ENCODE results near the gene CDC42BPG.
"Not testable (repeated sequence)": the region's sequence is repeated elsewhere in the genome, so short reads cannot be mapped to it uniquely, and the experiment has no call there.

Gene CDC42BPG

DNA sequence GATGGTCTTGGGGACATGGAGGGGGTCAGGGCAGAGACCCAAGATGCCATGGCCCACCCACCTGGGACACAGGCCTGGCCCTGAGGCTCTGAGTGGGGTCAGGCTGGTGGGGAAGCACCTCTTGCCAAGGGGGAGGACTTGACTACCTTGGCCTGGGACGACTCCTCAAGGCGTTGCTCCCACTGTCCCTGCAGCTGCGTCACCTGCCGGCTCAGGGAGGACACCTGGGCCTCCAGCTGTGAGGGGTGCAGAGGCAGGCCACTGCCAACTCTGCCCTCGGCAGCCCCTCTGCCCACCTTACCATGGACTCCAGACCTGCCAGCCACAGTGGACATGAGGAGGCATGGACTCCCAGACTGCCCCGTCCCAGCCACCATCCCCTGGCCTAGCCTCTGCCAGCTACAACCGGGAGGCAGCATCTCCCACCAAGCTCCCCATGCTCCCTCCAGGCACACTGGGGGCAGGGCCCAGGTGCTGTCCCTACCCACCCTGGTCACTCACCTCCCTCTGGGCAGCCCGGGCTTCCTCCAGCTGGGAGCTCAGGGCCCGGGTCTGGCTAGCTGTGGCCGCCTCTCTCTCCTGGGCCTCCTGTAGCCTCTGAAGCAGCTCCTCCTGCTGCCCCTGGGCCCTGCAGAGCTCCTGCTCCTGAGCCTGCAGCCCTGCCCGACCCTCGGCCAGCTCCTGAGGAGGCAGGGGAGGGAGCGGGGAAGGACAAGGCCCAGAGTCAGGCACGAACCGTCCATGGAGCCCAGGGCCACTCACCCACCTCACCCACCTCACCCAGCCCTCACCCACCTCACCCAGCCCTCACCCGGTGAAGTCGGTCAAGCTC is 8.6 kb downstream of the CDC42BPG start:
- DNase-seq (ENCODE audit: low spot score), result no peak

GRCh38 chr11:64834723-64835615 is 9.5 kb downstream of the CDC42BPG start:
- DNase-seq (ENCODE audit: low spot score), result peak; percentile 43

GRCh38 chr11:64834031-64834722 is 10.3 kb downstream of the CDC42BPG start:
- DNase-seq (ENCODE audit: low spot score), result no peak

- DNase-seq (ENCODE audit: low spot score), result no peak
These were observed 10.9 kb downstream of the CDC42BPG start for GRCh38 chr11:64833509-64833908.

DNA sequence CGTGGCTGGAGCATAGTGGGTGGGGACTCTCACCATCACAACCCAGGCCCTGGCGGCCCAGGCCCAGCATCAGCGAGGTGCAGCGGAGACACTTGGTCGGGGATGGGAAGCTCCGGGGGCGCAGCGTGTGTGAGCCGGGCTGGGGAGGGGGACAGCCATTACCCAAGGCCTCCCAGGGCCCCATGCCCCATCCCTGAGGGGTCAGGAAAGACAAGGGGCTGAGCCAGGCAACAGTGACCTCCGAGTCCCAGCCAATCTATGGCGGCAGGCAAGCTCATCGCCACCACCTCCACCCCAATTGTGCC is 11.3 kb downstream of the CDC42BPG start:
- DNase-seq (ENCODE audit: low spot score), result no peak

DNA sequence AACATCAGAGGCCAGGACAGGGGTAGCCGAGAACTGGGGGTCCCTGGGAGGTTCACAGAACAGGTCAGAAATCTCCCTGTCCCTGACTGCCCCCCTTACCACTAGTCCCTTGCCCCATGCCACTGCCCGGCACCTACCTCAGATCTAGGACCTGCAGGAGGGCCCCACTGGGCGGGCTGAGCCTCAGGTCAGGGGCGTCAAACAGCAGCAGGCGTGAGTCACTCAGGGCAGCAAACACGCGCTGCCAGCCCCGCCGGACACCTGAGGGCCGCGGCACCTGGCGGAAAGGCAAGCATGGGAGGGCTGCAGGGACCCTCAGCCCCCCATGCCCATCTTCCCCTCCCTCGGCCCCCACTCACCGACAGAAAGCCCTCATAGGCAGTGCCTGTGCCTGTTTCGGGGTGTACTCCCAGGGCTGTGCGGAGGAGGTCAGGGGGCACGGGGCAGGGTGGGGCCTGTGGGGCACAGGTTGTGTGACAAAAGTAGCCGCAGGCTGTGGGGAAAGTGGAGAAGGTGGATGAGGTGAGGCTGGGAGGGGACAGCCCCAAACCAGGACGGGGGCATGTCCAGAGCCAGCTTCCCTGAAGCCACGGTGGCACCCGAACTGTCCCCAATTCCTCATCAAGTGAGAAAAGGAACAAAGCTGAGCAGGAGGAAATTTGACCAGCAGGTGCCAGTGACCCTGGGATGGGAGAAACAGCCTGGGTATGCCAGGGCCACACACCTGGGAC is 11.8 kb downstream of the CDC42BPG start:
- DNase-seq (ENCODE audit: low spot score), result no peak

DNA sequence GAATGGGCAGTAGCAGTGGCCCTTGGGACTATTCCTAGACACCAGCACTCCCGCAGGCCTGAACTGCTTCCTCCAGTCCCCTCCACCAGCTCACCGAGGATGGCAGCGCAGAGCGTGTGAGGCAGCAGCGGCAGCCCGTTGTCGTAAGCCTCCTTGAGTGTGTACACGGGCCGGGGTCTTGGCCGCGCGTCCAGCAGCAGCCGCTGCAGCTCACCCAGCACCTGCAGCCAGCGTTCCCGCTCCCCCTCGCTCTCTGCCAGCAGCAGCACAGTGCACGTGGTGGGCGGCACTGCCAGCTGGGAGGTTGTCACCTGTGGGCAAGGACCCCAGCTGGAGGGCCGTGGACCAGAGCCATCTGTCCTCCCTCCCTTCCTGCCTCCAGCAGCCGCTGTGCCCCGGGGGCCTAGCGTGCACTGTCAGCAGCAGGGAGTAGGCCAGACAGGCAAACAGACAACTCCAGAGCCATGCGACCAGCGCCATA is 13.0 kb downstream of the CDC42BPG start:
- no peak for DNase-seq (ENCODE audit: low spot score)

DNA sequence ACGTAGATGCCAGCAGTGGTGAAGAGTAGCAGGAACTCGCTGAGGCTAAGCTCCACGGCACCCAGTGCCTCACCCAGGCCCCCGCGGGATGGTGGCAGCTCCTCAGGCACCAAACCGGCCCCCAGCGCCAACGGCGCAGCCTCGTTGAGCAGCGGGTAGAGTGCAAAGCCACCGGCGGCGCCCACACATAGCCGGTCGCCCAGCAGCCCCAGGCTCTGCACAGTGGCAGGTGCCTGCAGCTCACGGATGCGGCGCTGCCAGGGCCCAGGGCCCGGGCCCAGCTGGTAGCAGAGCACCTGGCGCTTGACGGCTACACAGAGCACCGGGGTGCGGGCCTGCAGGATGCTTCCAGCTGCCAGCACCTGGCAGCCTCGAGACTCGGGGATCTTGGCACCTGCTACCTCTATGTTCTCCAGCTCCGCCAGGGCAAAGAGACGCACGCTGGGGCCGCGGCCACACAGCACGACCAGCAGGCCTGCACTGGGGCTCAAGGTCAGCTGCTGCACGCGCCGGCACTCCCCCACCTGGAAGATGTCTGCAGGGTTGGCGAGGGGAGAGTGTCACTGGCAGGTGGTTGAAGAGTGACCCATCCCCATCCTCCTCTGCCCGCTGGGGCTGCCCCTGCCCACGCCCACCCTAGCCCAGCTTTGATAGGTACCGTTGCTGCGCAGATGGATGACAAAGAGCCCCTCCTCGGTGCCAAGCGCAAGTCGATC is 14.8 kb downstream of the CDC42BPG start:
- no peak for DNase-seq (ENCODE audit: low spot score)

DNA sequence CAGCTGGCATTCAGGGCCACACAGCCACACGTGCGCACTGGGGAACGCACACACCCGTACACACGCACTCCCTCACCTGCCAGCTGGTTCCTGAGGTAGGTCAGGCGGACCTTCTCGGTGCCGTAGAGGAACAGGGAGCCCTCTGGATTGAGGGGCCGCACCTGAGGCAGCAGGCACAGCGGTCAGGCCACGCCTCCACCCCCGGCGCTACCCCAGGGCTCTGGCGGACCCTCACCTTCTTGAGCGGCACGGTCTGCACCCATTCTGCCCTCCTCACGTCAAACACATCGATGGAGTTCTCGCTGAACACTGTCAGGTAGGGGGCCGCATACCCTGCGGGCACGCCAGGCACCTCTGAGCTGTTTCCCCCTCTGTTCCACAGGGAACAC is 17.0 kb downstream of the CDC42BPG start:
- DNase-seq (ENCODE audit: low spot score), result no peak

GRCh38 chr11:64826578-64827450 is 17.6 kb downstream of the CDC42BPG start:
- DNase-seq (ENCODE audit: low spot score), result no peak

- DNase-seq (ENCODE audit: low spot score), result no peak
These were observed 18.4 kb downstream of the CDC42BPG start for GRCh38 chr11:64826062-64826461.

DNA sequence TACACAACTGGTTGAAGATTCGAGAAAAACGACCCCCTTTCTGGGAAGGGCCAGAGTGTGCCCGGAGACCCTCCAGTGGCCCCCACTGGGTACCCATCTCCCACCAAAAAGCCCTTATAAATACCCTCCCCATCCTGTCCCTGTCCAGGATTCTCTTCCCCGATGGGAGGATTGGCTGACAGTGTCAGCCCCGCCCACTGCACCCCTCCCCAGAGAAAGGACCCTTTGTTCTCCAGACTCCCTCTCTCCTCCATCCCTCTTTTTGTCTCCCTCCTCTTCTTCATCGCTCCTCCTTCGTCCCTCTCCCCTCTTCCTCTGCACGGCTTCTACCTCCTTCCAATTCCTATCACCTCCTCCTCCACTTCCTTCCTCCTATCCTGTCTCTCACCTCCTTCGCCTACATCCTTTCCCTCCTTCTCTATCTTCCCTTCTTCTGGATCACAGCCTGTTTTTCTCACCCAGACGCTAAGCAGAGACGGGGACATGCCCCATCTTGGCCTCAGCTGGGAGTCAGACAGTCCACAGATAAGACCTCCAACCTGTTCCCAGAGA is 20.8 kb downstream of the CDC42BPG start:
- DNase-seq (ENCODE audit: low spot score), result no peak

DNA sequence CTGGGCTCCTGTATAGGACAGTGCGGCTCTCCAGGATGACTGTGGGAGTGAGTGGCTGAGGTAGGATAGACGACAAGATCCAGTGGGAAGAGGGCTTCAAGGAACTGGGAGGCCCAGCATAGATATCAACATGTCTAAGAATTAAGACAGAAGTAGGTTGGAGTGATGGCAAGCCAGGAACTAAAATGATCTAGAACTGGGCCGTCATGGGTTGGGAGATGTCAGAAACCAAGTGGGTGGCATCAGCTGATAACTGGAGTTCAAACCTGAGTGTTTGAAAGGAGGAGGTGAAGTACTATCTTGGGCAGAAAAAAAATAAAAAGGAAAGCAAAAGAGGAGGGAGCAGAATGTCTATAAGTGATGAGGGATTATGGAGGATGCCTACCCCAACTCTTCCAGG is 27.0 kb downstream of the CDC42BPG start:
- DNase-seq (ENCODE audit: low spot score), result no peak

- not testable (repeated sequence) for DNase-seq (ENCODE audit: low spot score)
These were observed 29.0 kb downstream of the CDC42BPG start for GRCh38 chr11:64815433-64815832.

DNA sequence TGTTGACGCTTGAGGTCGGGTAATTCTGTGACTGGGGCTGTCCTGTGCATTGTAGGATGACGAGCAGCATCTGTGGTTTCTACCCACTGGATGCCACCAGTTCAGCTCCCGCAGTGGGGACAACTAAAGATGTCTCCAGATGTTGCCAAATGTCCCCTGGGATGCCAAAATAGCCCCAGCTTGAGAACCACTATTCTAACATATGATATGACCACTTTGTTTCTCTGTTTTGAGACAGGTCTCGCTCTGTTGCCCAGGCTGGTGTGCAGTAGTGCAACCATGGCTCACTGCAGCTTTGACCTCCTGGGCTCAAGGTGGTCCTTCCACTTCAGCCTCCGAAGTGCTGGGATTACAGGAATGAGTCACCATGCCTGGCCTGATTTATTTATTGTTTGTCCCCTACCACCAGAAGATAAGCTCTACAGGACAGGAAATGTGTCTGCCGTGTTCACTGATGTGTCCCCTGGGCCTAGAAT is 29.7 kb downstream of the CDC42BPG start:
- DNase-seq (ENCODE audit: low spot score), result no peak

DNA sequence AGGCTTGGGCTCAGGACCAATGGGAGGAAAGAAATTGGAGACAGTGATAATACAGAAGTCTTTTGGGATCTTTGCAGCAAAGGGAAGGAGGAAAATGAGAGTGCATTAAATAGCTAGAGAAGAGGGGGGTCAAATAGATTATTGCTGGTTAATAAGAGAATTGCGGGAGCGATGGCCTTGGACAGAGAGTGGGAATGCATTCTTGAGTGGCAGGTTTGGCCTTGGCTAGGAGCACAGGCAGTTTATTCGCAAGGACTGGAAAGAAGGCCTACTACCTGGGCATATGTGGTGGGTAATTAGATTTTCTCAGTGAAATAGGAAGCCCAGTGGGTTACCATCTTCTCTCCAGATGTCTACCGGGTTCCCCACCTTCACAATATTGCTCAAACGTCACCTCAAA is 30.6 kb downstream of the CDC42BPG start:
- no peak for DNase-seq (ENCODE audit: low spot score)

DNA sequence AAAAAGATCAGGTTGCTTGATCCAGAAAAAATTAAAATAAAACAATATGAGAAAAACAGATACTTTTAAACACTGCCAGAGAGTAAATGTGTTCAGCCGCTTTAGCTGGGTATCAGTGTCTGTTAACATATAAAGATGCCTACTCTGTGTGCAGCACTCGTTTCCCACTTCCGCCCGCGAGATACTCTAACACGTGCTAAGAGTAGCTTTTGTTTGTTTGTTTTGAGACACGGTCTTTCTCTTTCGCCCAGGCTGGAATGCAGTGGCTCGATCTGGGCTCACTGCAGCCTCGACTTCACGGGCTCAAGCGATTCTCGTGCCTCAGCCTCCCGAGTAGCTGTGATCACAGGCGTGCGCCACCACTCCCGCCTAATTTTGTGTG is 33.6 kb downstream of the CDC42BPG start:
- DNase-seq (ENCODE audit: low spot score), result no peak

GRCh38 chr11:64810271-64810890 is 34.1 kb downstream of the CDC42BPG start, which contains the start of gene MEN1:
Gene MEN1, minus strand, starts transcription at chr11:64810551. Its CDS starts 442 bp downstream, at chr11:64810109.
- peak; percentile 98 for DNase-seq (ENCODE audit: low spot score)

DNA sequence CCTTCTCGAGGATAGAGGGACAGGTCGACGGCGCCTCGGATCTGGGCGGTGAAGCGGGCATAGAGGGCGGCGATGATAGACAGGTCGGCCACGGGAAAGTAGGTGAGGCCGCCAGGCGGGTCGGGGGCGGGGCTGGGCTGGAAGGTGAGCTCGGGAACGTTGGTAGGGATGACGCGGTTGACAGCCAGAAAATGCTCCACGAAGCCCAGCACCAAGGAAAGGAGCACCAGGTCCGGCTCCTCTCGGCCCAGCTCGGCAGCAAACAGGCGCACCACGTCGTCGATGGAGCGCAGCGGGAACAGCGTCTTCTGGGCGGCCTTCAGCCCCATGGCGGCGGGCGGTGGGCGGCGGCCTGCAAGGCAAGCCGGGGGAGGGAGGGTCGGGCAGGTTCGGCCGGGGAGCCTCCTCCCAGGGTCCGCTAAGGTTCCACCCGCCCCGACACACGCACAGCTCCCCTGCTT is 34.6 kb downstream of the CDC42BPG start:
- DNase-seq (ENCODE audit: low spot score), result peak; percentile 10

Measured in AG08395 (cell line).